Right lung (tissue), 5 donors: ENCODE data around the gene HSD17B12. TPM values are rescaled to one million over a fixed set of nuclear protein-coding genes. Genes with fewer than 3 reads are reported as not detected.

Source experiments
- polyA plus RNA-seq, 5 donors: library from polyadenylated mRNA; unstranded; fragments of 120-200 nt; gene quantifications; one replicate each; pipeline versions ENCODE4 v1.2.1 to v1.2.3, GENCODE V29; 2013; ENCODE audit warnings: inconsistent platforms in 1 of 5, low replicate concordance in 1 of 5; ENCODE audit not compliant: insufficient read length in 5 of 5, insufficient read depth in 1 of 5

The HSD17B12 gene
- polyA plus RNA-seq, 5 donors, result 51.6 to 88.5 (median 74.6) TPM

Other genes with a start within 250 kb of the HSD17B12 start
- 10 to 100 TPM; 35.2 to 46.6 (median 36.9) TPM for gene ALKBH3, start 200.1 kb downstream of the HSD17B12 start, polyA plus RNA-seq